GM21619 (cell line): ENCODE results near the gene RNU1-4.
"Not testable (repeated sequence)": the region's sequence is repeated elsewhere in the genome, so short reads cannot be mapped to it uniquely, and the experiment has no call there.

Source experiments
- ATAC-seq: cut with Tn5 transposase; IDR thresholded peaks from one replicate; pipeline ENCODE4 v1.9.1; 2021; ENCODE audit not compliant: unreplicated experiment

Gene RNU1-4

DNA sequence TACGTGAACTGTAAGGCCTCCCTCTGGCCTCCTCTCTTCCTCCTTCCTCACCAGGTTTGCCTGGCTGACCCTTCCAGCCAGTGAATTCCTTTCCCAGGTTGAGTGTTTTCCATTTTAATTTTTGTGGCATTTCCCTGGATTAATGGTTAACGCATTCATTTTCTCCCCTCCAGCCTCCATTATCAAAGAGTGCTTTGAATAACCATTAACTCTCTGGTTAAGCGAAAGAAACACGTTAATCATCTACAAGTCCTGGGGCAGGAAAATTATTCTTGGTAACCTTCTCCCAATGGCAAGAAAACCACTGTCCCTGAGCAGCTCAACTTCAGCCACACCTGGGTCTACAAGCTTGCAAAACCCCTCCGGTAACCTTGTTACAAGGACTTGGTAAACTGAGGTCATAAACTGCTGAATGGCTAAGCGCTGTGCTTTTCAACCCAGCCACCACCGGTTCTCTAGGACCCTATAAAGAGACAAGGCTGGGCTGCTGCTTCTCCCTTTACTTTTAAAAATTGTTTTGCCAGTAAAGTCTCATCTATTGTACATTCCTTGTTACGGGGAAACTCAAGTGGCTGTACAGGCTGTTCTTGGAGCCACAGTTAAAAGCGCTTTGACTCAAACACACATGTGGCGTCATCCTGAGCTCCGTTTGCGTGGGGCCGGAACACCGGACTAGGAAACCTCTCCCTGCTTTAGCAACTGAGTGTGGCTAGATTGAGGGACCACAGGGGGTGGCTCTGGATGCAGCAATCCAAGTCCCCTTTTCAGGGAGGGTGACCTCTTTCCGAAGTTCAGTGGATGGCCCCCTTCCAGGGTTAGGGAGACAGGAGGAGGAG lies 24.7 kb downstream of the RNU1-4 start:
- not testable (repeated sequence) for ATAC-seq

DNA sequence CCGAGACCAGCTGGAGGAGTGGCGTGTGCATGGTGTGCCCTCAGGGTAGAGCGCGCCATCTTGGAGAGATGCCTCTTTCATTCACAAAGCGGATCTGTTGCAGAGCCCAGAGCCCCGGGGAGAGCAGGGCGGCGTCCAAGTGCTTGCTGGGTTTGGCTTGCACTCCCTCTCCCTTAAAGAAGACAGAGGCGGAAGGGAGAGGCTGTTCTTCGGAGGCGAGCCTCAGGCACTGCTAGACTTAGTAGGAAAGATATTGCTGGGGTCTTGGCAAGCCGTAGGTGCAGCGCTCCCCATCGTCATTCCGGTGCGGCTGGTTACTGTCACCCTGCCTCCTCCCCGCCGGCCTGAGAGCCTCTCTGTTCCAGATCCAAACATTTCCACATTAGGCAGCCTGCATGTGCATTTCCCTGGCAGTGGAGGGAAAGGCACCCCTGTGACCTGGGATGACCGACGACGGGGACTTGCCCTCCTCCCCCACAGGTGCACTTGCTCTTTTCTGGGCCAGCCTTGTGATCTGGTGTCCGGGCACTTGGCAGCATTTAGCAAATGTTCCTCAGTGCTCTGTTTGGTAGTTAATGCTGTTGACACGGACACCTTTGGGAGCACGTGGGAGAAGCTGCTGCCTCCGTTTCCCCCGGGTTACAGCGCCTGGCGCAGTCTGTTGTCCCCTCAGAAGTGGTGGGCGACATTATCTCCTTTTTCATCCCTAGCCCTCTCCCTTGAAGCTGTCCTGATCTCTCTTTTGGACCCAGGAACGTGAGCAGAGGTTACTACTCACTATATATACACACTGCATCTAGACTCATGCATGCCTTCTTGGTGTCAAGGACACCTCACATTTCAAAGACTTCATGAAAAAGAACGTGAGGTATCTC lies 25.7 kb downstream of the RNU1-4 start:
- ATAC-seq, result not testable (repeated sequence)

DNA sequence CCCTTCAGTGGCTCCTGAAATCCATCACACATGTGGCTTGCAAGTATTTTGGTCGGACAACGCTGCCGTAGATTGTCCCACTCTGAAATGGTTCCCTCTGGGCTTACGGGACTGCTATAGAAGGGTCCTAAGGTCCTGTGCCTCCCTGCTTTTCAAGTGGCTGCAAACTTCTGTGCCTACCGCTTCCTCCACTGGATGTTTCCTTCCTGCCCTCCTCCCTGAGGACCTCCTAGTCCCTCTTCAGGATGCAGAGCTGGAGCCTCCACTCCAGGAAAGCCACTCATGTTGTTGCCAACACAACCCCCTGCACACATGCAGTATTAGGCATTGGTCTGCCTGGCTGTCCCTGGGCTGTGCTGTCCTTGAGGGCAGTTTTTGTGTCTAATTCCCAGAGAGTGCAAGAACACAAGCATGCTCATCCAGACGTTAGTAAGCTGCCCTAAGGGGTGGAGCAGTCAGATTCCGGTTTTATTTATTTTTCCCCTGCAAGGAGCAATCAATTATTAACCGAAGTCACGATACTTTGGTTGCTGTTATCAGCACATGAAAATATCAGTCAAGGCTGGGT lies 26.5 kb downstream of the RNU1-4 start:
- ATAC-seq, result not testable (repeated sequence)

DNA sequence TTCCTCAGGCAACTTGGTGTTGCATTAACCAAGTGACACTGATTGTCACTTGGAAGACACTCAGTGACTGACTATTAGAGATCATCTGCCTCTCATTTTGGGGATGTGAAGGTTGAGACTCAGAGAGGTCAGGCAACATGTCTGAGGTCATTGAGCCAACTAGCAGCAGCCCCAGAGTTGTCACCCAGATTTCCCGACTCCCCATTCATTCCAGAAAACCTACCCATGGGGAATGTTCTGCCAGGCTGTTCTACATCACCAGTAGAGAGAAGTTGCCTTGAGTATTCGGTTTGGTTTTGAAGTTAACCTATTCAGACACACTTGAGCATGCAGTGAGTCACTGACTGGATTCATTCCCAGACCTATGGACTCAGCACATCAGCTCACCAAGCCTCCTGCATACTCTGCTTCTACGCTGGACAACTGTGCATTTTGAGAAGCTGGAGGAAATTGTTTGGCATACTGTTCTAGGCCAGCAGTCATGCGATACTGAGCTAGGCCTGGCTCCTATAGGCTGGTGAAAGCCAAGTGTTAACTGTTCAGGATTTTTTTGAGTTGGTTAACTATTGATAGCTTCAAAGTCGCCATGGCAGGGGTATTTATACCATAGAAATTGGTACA lies 29.9 kb downstream of the RNU1-4 start:
- ATAC-seq, result not testable (repeated sequence)

DNA sequence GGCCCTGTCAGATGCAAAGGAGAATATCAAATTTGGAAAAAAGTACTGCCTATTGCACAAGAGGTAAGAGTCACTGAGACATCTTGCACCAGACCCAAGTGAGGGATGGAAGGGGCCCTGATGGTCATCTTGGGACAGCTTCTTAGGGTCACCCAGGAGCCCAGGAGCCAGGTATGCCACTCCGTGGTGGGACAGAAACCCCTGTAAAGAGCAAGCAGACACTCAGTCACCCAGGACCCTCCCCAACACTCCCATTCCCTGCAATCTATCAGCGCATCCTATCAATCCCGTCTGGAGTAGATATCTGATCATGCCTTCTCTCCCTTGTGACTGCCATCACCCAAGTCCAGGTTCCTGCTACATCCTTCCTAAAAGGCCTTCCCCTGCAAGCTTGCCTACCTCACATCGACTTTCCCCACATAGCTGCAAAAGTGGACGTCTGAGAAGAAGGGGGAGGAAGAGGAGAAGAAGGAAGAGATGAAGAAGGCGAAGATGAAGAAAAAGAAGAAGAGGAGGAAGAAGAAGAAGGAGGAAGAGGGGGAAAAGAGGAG lies 30.7 kb downstream of the RNU1-4 start:
- ATAC-seq, result not testable (repeated sequence)

DNA sequence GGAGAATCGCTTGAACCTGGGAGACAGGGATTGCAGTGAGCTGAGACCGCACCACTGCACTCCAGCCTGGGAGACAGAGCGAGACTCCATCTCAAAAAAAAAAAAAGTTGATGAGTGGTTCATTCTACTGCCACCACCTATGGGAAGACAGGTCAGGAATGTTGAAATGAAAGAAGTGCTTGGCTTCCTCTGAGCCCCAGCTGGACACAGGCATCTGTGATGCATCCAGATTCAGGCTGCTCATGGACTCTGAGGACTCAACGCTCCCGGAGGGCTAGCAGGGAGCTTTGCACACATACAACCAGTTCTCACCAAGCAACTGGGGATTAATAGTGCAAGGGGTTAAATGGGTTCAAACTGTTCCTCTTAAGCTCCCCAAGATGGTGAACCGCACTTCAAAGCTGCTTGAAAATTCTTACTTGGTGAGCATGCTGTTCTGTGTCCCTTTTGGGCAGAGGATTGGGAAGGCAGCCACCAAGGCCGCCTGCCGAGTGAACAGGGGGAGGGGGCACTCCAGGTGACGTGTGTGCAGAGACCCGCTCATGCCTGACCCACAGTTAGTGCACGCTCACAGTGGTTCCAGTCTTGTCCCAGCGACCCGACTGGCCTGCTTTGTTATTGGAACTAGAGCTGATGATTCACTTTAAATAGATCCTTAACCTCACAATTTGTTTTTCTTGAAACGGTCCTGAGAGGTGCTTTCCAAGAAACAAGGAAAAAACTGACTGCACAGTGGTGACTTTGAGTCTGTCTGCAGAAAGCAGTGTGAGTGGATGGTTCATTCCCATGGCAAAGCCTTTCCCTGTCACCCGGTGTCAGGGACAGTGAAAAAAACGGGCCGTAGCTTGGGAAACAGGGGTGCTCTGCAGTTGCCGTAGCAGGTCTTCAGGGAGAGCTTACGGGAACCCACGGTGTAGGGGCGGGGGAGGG lies 32.2 kb downstream of the RNU1-4 start:
- not testable (repeated sequence) for ATAC-seq

- ATAC-seq, result not testable (repeated sequence)
Observed at GRCh38 chr1:16773205-16773596, 32.9 kb downstream of the RNU1-4 start.

GRCh38 chr1:16773723-16774122 lies 33.4 kb downstream of the RNU1-4 start:
- not testable (repeated sequence) for ATAC-seq

DNA sequence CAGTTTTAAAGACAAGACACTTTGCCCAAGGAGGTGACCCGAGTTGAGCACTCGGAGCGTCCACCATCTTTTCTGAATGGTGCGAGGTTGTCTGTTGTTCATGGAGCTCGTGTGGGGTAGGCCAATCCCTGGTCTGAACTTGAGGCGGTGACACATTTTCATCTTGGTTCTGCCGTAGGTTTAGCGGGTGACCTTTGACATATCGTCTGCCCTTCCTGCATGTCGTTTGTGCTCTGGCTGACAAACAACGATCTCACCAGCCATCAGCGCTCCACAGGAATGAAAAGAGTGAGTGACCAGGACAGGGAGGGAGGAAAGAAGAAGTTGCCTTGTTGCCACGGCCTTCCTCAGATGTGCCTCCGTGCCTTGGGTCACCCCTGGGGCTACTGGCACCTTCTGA lies 34.5 kb downstream of the RNU1-4 start:
- not testable (repeated sequence) for ATAC-seq

DNA sequence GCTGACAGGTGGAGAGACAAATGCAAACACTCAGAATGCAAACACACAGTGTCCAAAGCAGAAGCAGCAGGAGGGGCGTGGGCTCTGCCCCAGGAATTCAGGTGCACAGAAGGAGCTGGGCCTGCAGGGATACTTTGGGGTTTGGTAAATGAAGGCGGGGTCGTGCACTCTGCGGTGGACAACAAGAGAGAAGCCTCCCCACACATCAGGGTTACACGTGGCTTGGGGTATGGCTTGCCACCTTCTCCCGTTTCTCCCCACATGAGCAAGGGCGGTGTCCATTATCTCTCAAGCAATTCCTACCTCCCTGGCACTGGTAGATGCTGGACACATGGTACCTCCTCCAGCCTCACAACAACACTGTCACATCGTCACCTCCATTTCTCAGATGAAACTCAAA lies 35.0 kb downstream of the RNU1-4 start:
- ATAC-seq, result not testable (repeated sequence)

DNA sequence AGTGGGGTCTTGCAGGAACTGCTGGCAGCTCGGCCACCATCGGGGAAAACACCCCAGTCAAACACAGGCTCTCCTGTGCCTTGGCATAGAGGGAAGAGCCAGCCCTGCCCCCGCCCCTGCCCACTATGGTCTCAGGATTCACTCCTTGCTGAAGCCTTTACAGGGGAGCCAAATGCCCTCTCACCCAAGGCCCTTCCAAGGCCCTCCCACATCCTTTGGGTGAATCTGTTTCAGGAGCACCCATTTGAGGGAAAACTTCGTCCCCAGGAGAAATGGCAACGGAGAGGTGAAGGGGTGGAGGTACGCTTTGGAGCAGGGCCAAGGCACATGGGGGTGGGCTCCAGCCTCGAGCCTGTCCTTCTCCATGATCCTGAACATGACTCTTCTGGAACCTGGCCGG lies 35.9 kb downstream of the RNU1-4 start:
- ATAC-seq, result not testable (repeated sequence)

- not testable (repeated sequence) for ATAC-seq
Observed at GRCh38 chr1:16776835-16777234, 36.5 kb downstream of the RNU1-4 start.

DNA sequence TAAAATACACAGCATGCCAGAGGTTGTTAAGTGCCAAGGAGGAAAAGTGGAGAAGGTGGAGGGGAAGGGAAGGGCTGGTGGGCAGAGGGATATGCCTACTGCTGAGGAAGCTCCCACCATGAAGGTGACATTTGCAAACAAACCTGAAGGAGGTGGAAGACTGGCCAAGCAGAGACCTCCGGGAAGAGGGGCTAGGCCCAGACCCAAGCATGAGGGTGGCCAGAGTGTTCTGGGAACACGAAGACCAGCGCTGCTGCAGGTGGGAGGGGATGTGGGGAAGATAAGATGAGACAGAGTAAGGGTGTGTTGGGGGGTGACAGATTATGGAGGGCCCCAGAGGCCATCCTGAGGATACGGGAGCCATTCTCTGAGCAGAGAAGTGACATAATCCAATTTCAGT lies 37.5 kb downstream of the RNU1-4 start:
- ATAC-seq, result not testable (repeated sequence)

GRCh38 chr1:16779525-16779924 lies 39.2 kb downstream of the RNU1-4 start:
- not testable (repeated sequence) for ATAC-seq

DNA sequence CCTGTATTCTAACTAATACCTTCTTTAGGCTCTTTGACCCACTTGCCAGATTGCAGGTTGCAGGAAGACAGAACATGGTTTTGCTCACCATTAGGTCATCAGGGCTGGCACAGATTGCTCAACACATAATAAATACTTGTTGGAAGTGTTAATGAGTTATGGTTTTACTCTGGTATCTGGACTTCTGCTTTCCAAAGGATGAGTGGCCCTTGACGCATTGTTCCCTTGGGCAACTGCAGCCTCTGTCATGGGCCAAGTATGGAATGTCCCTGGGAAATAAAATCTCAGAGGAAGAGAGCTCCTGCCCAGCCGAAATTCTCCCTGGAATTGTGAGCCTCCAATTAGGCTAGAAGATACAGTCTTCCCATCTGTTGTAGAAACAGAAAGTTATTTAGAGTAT lies 40.7 kb downstream of the RNU1-4 start:
- not testable (repeated sequence) for ATAC-seq

DNA sequence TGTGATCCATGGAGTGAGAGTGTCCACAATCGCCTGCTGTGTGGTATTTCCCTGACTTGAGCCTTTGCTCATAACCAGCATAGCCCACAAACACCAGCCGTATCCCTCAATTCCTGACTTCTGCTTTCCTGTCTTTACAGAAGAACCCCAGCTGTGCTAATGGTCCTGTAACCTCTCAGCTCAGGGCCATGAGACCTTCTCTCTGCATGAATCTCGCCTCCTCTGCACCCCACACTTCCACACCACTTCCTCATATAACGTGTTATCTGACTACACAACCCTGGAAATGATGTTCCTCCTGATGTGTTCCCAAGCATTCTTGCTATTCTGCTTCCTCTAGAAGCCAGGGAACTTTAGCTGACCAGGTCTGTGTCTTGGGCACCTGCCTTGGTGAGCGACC lies 41.3 kb downstream of the RNU1-4 start:
- not testable (repeated sequence) for ATAC-seq

- ATAC-seq, result not testable (repeated sequence)
Observed at GRCh38 chr1:16784955-16785354, 44.6 kb downstream of the RNU1-4 start.

GRCh38 chr1:16786362-16786761 lies 46.0 kb downstream of the RNU1-4 start:
- ATAC-seq, result not testable (repeated sequence)

- ATAC-seq, result not testable (repeated sequence)
Observed at GRCh38 chr1:16787175-16787574, 46.9 kb downstream of the RNU1-4 start.

GRCh38 chr1:16787711-16788110 lies 47.4 kb downstream of the RNU1-4 start:
- not testable (repeated sequence) for ATAC-seq
